VCaP (cell line): ENCODE data around the gene TCF3.
A peak's percentile ranks its signal among the peaks of the same experiment; 100 is the strongest.

Experiments
- H3K27ac ChIP-seq: fragments of 450-650 bp; 2 replicates; pipeline ENCODE4 v1.5.1; 2017
- TF ChIP-seq, protein P1 (sequence below): fragments of 450-650 bp; conservative IDR thresholded peaks from 2 replicates; pipeline ENCODE4 v1.5.1; 2017; ENCODE audit warnings: mild to moderate bottlenecking, moderate library complexity

Gene TCF3

DNA sequence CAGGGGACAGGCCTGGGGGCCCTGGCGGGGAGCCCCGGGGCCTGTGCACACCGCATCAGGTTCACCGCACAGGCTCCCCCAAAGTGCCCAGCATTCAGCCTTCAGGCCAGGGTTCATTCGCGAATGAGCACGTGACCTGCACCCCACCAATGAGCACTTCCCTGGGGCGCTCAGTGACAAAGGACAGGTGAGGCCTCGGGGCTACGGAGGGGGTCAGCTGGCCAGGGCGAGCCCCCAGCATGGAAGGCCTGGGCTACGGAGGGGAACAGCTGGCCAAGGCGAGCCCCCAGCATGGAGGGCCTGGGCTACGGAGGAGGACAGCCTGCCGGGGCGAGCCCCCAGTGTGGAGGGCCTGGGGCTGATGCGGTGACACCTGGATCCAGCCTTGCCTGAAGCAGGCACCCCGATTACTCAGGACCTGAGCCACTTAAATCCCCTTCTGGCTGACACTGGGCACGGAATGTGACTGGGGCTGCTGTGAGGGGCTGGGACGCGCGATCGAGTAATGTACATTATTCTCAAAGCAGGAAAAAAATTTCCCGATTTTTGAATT is 23.1 kb downstream of the TCF3 start:
- TF ChIP-seq, protein P1, sequence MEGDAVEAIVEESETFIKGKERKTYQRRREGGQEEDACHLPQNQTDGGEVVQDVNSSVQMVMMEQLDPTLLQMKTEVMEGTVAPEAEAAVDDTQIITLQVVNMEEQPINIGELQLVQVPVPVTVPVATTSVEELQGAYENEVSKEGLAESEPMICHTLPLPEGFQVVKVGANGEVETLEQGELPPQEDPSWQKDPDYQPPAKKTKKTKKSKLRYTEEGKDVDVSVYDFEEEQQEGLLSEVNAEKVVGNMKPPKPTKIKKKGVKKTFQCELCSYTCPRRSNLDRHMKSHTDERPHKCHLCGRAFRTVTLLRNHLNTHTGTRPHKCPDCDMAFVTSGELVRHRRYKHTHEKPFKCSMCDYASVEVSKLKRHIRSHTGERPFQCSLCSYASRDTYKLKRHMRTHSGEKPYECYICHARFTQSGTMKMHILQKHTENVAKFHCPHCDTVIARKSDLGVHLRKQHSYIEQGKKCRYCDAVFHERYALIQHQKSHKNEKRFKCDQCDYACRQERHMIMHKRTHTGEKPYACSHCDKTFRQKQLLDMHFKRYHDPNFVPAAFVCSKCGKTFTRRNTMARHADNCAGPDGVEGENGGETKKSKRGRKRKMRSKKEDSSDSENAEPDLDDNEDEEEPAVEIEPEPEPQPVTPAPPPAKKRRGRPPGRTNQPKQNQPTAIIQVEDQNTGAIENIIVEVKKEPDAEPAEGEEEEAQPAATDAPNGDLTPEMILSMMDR: no peak
- no peak overlapping the region for H3K27ac ChIP-seq

DNA sequence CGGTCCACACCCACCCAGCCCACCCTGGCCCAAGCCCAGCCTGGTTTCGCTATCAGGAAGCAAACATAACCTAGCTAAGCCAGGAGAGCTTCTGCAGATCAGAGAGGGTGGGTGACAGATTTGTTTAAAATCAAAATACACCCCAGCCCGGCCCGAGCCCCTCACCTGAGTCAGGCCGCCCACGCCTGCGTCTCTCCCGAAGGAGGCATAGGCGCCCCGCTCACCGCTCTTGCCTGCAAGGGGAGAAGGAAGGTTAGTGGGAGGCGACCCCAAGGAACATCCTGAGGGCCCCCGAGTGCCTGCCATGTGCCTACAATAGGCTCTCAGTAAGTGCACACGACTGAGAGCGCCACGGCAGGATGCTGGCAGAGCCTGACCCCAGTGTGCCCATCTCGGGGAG is 25.2 kb downstream of the TCF3 start:
- H3K27ac ChIP-seq: no peak overlapping the region
- TF ChIP-seq, protein P1: no peak

DNA sequence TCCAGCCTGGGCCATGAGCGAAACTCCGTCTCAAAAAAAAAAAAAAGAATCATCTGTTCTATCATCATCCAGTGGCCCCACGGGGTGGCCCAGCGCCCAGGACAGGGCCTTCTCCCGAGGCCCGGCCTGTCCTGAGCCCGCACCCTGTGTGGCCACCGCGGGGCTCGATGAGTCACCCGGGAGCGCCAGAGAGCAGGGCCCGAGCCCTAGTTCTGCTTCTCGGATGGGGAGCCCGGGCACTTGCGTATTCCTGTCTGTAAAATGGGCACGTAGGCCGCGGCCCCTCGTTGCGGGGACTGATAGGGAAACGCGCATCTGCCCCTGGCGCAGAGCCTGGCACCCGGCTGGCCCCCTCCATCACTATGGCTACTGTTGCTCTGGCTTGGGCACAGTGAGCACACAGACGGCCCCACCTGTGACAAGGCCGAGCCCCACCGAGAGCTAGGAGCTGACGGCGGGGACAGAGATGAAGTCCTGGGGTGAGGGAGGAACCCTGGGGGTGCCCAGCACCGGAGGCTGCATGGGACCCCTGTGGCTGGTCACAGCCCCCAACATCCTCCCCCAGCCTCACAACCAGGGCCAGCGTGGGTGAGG is 25.9 kb downstream of the TCF3 start:
- H3K27ac ChIP-seq: no peak overlapping the region
- TF ChIP-seq, protein P1: no peak

DNA sequence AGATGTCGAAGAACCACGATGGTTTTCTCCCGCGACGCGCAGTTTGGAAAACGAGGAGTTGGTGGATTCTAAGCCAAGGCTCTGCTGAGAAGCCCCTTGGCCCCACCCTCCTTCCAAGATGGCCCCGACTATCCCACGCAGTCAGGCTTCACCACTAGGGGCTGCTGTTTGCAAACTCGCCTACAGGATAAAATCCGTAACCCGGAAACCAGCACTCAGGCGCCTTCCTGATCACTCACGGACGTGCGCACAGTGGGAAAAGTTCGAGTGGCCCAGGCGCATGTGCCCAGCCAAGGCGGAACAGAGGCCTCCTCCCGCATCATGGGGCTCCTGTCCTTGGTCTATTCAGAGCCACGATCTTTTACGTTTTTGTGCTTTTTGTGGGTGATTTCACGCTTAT is 28.0 kb downstream of the TCF3 start:
- TF ChIP-seq, protein P1: peak; percentile 68
- no peak overlapping the region for H3K27ac ChIP-seq

DNA sequence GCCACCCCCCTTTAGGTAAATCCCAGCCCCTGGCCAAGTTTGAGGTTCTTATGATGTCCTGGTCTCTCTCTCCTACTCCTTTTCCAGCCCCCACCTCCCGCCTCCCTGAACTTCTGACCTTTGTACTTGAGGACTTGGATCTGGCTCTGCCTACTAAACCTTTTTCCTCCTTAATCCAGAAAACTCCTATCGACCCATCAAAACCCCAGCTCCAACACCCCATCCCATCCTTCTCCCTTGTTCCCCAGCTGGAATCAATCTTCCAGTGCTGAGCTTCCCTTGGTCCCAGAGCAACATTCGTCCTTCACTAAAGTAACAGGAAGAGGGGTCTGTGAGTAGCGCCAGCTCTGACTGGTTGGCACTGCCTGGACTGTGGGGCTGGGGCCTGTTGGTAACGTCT is 29.9 kb downstream of the TCF3 start:
- H3K27ac ChIP-seq: no peak overlapping the region
- TF ChIP-seq, protein P1: no peak

DNA sequence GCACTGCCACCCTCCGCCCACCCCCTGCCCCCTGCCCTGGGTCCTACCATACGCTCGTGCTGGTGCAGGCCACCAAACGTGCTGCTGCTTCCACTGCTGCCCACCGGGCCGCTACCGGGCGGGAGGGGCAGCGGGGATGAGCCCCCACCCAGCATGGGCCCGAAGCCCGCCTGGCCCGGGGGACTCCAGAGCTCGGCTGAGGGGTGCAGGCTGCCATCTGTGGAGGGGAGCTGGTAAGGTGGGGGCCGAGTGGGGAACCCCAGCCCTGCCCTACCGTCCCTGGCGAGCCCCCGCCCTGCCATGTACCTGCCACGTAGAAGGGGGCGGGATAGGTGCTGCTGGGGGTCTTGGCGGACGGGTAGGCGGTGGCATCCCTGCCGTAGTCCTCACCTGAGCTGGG is 30.4 kb downstream of the TCF3 start:
- TF ChIP-seq, protein P1: no peak
- H3K27ac ChIP-seq: no peak overlapping the region

DNA sequence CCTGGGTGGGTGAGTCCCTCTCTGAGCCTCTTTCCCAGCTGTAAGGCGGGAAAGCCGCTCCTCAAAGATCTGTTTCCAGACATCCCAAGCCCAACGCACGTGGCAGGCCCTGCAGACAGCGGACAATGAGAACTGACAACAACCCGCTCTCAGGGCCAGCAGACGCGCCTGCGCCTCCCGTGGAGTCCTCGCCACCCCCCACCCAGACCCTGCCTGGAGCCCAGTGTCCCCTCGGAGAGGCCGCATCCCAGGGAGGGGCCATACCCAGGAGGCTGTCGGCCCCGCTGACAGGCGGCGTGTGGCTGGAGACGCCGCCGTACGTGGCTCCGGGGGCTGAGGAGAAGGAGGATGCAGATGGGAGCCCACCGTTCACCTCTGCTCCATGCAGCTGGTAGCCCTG is 30.8 kb downstream of the TCF3 start:
- H3K27ac ChIP-seq: no peak overlapping the region
- TF ChIP-seq, protein P1: no peak
